ENCODE measurements around the gene CCDC88C. TPM values are rescaled to one million over a fixed set of nuclear protein-coding genes. Genes with fewer than 3 reads are reported as not detected.
"Not testable (repeated sequence)": the region's sequence is repeated elsewhere in the genome, so short reads cannot be mapped to it uniquely, and the experiment has no call there.

Gene CCDC88C
- total RNA-seq, 2 donors from 2014 or later = 4.0 to 4.4 TPM

GRCh38 chr14:91246051-91246852 is 171.4 kb downstream of the CCDC88C start:
- H3K36me3 ChIP-seq = no peaks in the 10 kb centered on the region
- H3K9me3 ChIP-seq = no peaks in the 10 kb centered on the region
- TF ChIP-seq, protein P1, sequence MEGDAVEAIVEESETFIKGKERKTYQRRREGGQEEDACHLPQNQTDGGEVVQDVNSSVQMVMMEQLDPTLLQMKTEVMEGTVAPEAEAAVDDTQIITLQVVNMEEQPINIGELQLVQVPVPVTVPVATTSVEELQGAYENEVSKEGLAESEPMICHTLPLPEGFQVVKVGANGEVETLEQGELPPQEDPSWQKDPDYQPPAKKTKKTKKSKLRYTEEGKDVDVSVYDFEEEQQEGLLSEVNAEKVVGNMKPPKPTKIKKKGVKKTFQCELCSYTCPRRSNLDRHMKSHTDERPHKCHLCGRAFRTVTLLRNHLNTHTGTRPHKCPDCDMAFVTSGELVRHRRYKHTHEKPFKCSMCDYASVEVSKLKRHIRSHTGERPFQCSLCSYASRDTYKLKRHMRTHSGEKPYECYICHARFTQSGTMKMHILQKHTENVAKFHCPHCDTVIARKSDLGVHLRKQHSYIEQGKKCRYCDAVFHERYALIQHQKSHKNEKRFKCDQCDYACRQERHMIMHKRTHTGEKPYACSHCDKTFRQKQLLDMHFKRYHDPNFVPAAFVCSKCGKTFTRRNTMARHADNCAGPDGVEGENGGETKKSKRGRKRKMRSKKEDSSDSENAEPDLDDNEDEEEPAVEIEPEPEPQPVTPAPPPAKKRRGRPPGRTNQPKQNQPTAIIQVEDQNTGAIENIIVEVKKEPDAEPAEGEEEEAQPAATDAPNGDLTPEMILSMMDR (IDR thresholded peaks at IDR 0.05) = no peak
- no peaks in the 10 kb centered on the region for H3K27me3 ChIP-seq
- DNase-seq (ENCODE audit: low spot score) = no peak
- H3K4me1 ChIP-seq = peaks cover 0 to 32% of the 10 kb centered on the region in 2 donors
- no peak overlapping the region for H3K27ac ChIP-seq
- H3K4me3 ChIP-seq = no peak overlapping the region

DNA sequence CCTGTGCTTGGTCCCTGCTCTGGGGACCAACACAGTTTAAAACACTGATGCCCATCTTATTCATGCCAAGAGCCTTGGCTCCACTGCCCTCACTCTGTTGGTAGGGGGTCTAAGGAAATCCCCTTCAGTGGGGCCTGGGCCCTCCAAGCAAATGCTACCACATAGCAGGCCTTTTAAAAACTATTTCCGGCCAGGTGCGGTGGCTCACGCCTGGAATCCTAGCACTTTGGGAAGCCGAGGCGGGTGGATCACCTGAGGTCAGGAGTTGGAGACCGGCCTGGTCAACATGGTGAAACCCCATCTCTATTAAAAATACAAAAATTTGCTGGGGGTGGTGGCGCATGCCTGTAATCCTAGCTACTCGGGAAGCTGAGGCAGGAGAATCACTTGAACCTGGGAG is 172.0 kb downstream of the CCDC88C start:
- H3K4me1 ChIP-seq = peaks cover 0 to 32% of the 10 kb centered on the region in 2 donors
- H3K4me3 ChIP-seq; H3K27me3 ChIP-seq; H3K9me3 ChIP-seq; H3K36me3 ChIP-seq; H3K27ac ChIP-seq; DNase-seq (ENCODE audit: low spot score): not testable (repeated sequence)

GRCh38 chr14:91245029-91245428 is 172.6 kb downstream of the CCDC88C start:
- Histone ChIP-seq H3K9me3 (no peaks in the 10 kb centered on the region), H3K4me3 (no peak overlapping the region), H3K27ac (peak overlapping the region in 1 of 2 donors; percentile 19), H3K36me3 (no peaks in the 10 kb centered on the region), H3K27me3 (no peaks in the 10 kb centered on the region), H3K4me1 (peaks cover 0 to 26% of the 10 kb centered on the region in 2 donors)
- TF ChIP-seq, protein P1 (IDR thresholded peaks at IDR 0.05) = no peak
- no peak for DNase-seq (ENCODE audit: low spot score)

GRCh38 chr14:91244501-91244901 is 173.1 kb downstream of the CCDC88C start, which contains the start of gene GPR68:
TSS of gene GPR68 (minus strand) at chr14:91244704. CDS start at chr14:91235050, 9,654 bp downstream.
- no peaks in the 10 kb centered on the region for H3K27me3 ChIP-seq
- TF ChIP-seq, protein P1 (IDR thresholded peaks at IDR 0.05) = no peak
- H3K36me3 ChIP-seq = no peaks in the 10 kb centered on the region
- H3K4me1 ChIP-seq = peaks cover 0 to 26% of the 10 kb centered on the region in 2 donors
- H3K27ac ChIP-seq = peak within 1 kb of the TSS; percentile 8 to 19
- H3K9me3 ChIP-seq = no peaks in the 10 kb centered on the region
- peak within 1 kb of the TSS in 1 of 2 donors; percentile 4 for H3K4me3 ChIP-seq
- peak; percentile 63 for DNase-seq (ENCODE audit: low spot score)

DNA sequence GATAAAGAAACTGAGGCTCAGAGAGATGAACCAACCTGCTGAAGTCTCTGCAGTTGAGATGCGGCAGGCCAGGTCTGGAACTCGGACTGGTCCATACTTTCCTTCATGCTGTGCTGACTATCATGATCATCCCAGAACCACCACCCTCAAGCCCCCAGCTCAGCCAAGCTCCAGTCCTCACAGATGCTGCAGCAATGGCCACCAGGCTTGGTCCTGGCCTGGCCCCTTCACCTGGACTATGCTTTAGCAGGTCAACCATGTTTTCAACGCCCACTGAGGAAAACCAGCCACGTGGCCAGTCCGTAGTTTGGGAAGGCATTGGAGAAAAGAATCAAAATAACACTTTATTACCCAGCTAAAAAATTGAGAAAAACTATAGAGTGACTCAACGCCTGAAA is 174.5 kb downstream of the CCDC88C start:
- H3K4me1 ChIP-seq = peaks cover 0 to 26% of the 10 kb centered on the region in 2 donors
- H3K27me3 ChIP-seq = no peaks in the 10 kb centered on the region
- H3K36me3 ChIP-seq = no peaks in the 10 kb centered on the region
- H3K4me3 ChIP-seq = no peak overlapping the region
- TF ChIP-seq, protein P1 (IDR thresholded peaks at IDR 0.05) = no peak
- H3K9me3 ChIP-seq = no peaks in the 10 kb centered on the region
- no peak for DNase-seq (ENCODE audit: low spot score)
- H3K27ac ChIP-seq = no peak overlapping the region

DNA sequence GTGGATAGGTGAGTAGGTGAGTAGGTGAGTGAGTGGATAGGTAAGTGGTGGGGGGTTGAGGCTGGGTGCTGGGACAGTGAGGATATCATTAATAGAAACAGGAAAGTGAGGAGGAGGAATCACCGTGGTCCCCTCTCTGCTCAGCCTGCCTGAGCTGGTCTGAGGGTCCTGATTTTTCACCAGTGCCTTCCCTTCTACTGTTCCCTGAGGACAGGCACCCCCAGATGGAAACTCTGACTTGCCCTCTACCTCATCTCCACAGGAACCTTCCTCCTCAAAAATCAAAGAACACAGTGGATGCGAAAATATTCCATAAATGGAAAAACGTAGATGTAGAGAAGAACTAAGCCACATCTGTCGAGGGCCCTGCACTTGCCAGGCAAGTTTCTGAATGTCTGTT is 175.0 kb downstream of the CCDC88C start:
- Histone ChIP-seq H3K9me3 (no peaks in the 10 kb centered on the region), H3K27ac (no peak overlapping the region)

More for the DNA sequence above, 175.0 kb downstream of the CCDC88C start:
- TF ChIP-seq, protein P1 (IDR thresholded peaks at IDR 0.05) = no peak
- H3K4me1 ChIP-seq = peaks cover 0 to 26% of the 10 kb centered on the region in 2 donors
- H3K36me3 ChIP-seq = no peaks in the 10 kb centered on the region
- no peaks in the 10 kb centered on the region for H3K27me3 ChIP-seq
- no peak for DNase-seq (ENCODE audit: low spot score)
- H3K4me3 ChIP-seq = no peak overlapping the region

All from right atrium auricular region (tissue), 2 donors.